SK-N-SH (cell line): ENCODE measurements around the gene LSM3.

Experiments used
- CHD2 ChIP-seq: fragments of 150-350 bp; IDR thresholded peaks from 2 replicates; pipeline ENCODE4 v1.6.1; 2018; ENCODE audit warnings: low read length; ENCODE audit not compliant: partially characterized antibody
- CTCF ChIP-seq: fragments of 200-600 bp; sonication (generic); IDR thresholded peaks from 2 replicates; pipeline ENCODE4 v1.6.1; 2017; ENCODE audit warnings: antibody characterized with exemption, mild to moderate bottlenecking, moderate library complexity
- EP300 ChIP-seq, 2 experiments: IDR thresholded peaks; 2 replicates each; pipeline versions ENCODE4 v1.4.0 to v1.6.1; 2012; ENCODE audit warnings: borderline replicate concordance in 1 of 2, low read depth in 1 of 2, low read length in 1 of 2
- EZH2phosphoT487 ChIP-seq: fragments of 200-600 bp; sonication (generic); IDR thresholded peaks from 2 replicates; pipeline ENCODE4 v1.6.1; 2017; ENCODE audit warnings: low read depth, mixed run types, mild to moderate bottlenecking, antibody characterized with exemption, moderate library complexity, borderline replicate concordance
- FOXM1 ChIP-seq: IDR thresholded peaks from 2 replicates; pipeline ENCODE4 v1.4.0; 2012; ENCODE audit warnings: low read depth, mild to moderate bottlenecking
- GABPA ChIP-seq: IDR thresholded peaks from 2 replicates; pipeline ENCODE4 v1.4.0; 2012; ENCODE audit warnings: low read depth, mild to moderate bottlenecking
- JUND ChIP-seq: IDR thresholded peaks from 2 replicates; pipeline ENCODE4 v1.4.0; 2012
- MAX ChIP-seq: IDR thresholded peaks from 2 replicates; pipeline ENCODE4 v1.4.0; 2012; ENCODE audit warnings: low read depth
- POLR2AphosphoS5 ChIP-seq: IDR thresholded peaks from 2 replicates; pipeline ENCODE4 v1.6.1; 2012; ENCODE audit warnings: low read depth, low read length
- RAD21 ChIP-seq: IDR thresholded peaks from 2 replicates; pipeline ENCODE4 v1.6.1; 2012; ENCODE audit warnings: mild to moderate bottlenecking, low read length
- RCOR1 ChIP-seq: fragments of 150-350 bp; IDR thresholded peaks from 2 replicates; pipeline ENCODE4 v1.6.1; 2017; ENCODE audit warnings: antibody characterized with exemption, low read length
- REST ChIP-seq: IDR thresholded peaks from 2 replicates; pipeline ENCODE4 v1.6.1; 2012; ENCODE audit warnings: mild to moderate bottlenecking, low read depth, low read length, moderate library complexity
- SMC3 ChIP-seq: IDR thresholded peaks from 2 replicates; pipeline ENCODE4 v1.6.1; 2012; ENCODE audit warnings: low read depth, low read length, improper control_type of control experiment
- USF1 ChIP-seq: IDR thresholded peaks from 2 replicates; pipeline ENCODE4 v1.4.0; 2012; ENCODE audit warnings: low read depth, borderline replicate concordance

GRCh38 chr3:14221902-14222301 is 43.3 kb downstream of the LSM3 start:
- TF ChIP-seq CTCF (no peak), POLR2AphosphoS5 (no peak), EP300 (IDR thresholded peaks at IDR 0.05; ENCODE audit: borderline replicate concordance in 1 of 2, low read depth in 1 of 2, low read length in 1 of 2) (no peak), JUND (no peak), FOXM1 (no peak), USF1 (no peak), SMC3 (no peak), EZH2phosphoT487 (no peak), MAX (no peak), RAD21 (no peak), RCOR1 (no peak), CHD2 (no peak), REST (no peak), GABPA (no peak)
